IMR-90 (cell line): Measurements from ENCODE around the gene ADARB2. TPM values are rescaled to one million over a fixed set of nuclear protein-coding genes. Genes with fewer than 3 reads are reported as not detected.

Source experiments
- ATAC-seq: fragments of 200-7000 bp; cut with Tn5 transposase; 2 replicates; pipeline ENCODE4 v1.9.1; 2020; ENCODE audit warnings: low read depth, mild to moderate bottlenecking, moderate library complexity
- BruUV-seq: library from RNA; stranded (reverse); fragments of 400-500 nt; replicated peaks from 2 replicates; lab custom pipeline; 2021; lab: Mats Ljungman, UMichigan
- CTCF ChIA-PET: fragments of 300-600 bp; formaldehyde crosslinking; extraction: SDS; loops from one replicate; lab custom pipeline; 2021; ENCODE audit warnings: antibody characterized with exemption; lab: Yijun Ruan, JAX
- POLR2A ChIA-PET: fragments of 300-600 bp; sonication (Branson Sonifier 250); formaldehyde crosslinking; loops from one replicate; lab custom pipeline; 2022; ENCODE audit warnings: antibody characterized with exemption; ENCODE audit not compliant: unreplicated experiment; lab: Charles Lee
- DNase-seq: peaks from one replicate; pipeline ENCODE4 v3.0.0; 2013
- H2AFZ ChIP-seq: replicated peaks from 2 replicates; pipeline ENCODE3; 2013; ENCODE audit warnings: low read length, mild to moderate bottlenecking; ENCODE audit not compliant: poor library complexity
- H2AK5ac ChIP-seq: 2 replicates; pipeline ENCODE4 v1.6.1; 2013; ENCODE audit warnings: low read depth, low read length, inconsistent platforms
- H2AK9ac ChIP-seq: replicated peaks from 2 replicates; pipeline ENCODE3; 2013; ENCODE audit warnings: mild to moderate bottlenecking, low read depth, low read length, moderate library complexity; ENCODE audit not compliant: poor library complexity
- H2BK120ac ChIP-seq: 2 replicates; pipeline ENCODE4 v1.6.1; 2013; ENCODE audit warnings: low read depth, low read length, inconsistent platforms
- H2BK15ac ChIP-seq: 3 replicates; pipeline ENCODE4 v1.6.1; 2013; ENCODE audit warnings: low read depth, low read length, inconsistent platforms
- H2BK20ac ChIP-seq: 2 replicates; pipeline ENCODE4 v1.6.1; 2013; ENCODE audit warnings: low read depth, mild to moderate bottlenecking, inconsistent platforms, low read length, moderate library complexity
- H2BK5ac ChIP-seq: 2 replicates; pipeline ENCODE4 v1.6.1; 2013; ENCODE audit warnings: mild to moderate bottlenecking, low read depth, low read length, inconsistent platforms; ENCODE audit not compliant: poor library complexity, severe bottlenecking
- H3K14ac ChIP-seq: replicated peaks from 2 replicates; pipeline ENCODE4 v1.6.1; 2013; ENCODE audit warnings: low read depth, low read length, inconsistent platforms
- H3K18ac ChIP-seq: 2 replicates; pipeline ENCODE4 v1.6.1; 2013; ENCODE audit warnings: low read depth, low read length, control low read depth
- H3K23ac ChIP-seq: 2 replicates; pipeline ENCODE4 v1.6.1; 2013; ENCODE audit warnings: low read depth, low read length, inconsistent platforms
- H3K27ac ChIP-seq: 2 replicates; pipeline ENCODE4 v1.5.1; 2013; ENCODE audit warnings: mild to moderate bottlenecking, control low read depth, low read length; ENCODE audit not compliant: insufficient read depth
- H3K27me3 ChIP-seq: 2 replicates; pipeline ENCODE4 v1.6.1; 2013; ENCODE audit warnings: low read length; ENCODE audit not compliant: control insufficient read depth, insufficient read depth
- H3K36me3 ChIP-seq: 2 replicates; pipeline ENCODE4 v1.6.1; 2013; ENCODE audit warnings: low read length, mixed read lengths; ENCODE audit not compliant: control insufficient read depth, insufficient read depth
- H3K4ac ChIP-seq: 2 replicates; pipeline ENCODE4 v1.6.1; 2013; ENCODE audit warnings: low read depth, low read length, inconsistent platforms
- H3K4me1 ChIP-seq: 2 replicates; pipeline ENCODE4 v1.6.1; 2013; ENCODE audit warnings: low read length, mixed read lengths; ENCODE audit not compliant: control insufficient read depth, insufficient read depth
- H3K4me2 ChIP-seq: 2 replicates; pipeline ENCODE4 v1.6.1; 2013; ENCODE audit warnings: low read depth, mild to moderate bottlenecking, control low read depth, low read length, moderate library complexity
- H3K4me3 ChIP-seq: 2 replicates; pipeline ENCODE4 v1.5.1; 2013; ENCODE audit warnings: low read depth, mild to moderate bottlenecking, control low read depth, low read length, moderate library complexity; ENCODE audit not compliant: insufficient read depth
- H3K56ac ChIP-seq: 2 replicates; pipeline ENCODE4 v1.6.1; 2013; ENCODE audit warnings: low read length, inconsistent platforms; ENCODE audit not compliant: insufficient read depth; ENCODE audit errors: extremely low read depth
- H3K79me1 ChIP-seq, 2 experiments: 2 replicates each; pipeline ENCODE4 v1.6.1; 2013; ENCODE audit warnings: low read length in 2 of 2, inconsistent platforms in 1 of 2, low read depth in 1 of 2
- H3K9ac ChIP-seq: 2 replicates; pipeline ENCODE4 v1.6.1; 2013; ENCODE audit warnings: low read depth, low read length, control low read depth
- H3K9me1 ChIP-seq: 2 replicates; pipeline ENCODE4 v1.6.1; 2013; ENCODE audit warnings: low read length, inconsistent platforms; ENCODE audit not compliant: insufficient read depth
- H3K9me3 ChIP-seq: 2 replicates; pipeline ENCODE4 v1.6.1; 2013; ENCODE audit warnings: low read length; ENCODE audit not compliant: control insufficient read depth, insufficient read depth
- H4K20me1 ChIP-seq: 2 replicates; pipeline ENCODE4 v1.6.1; 2013; ENCODE audit warnings: low read length, inconsistent platforms; ENCODE audit not compliant: insufficient read depth
- H4K5ac ChIP-seq: 2 replicates; pipeline ENCODE4 v1.6.1; 2013; ENCODE audit warnings: mild to moderate bottlenecking, low read depth, low read length, control low read depth
- H4K8ac ChIP-seq, 2 experiments: 2 replicates each; pipeline ENCODE4 v1.6.1; 2013; ENCODE audit warnings: low read depth in 2 of 2, low read length in 2 of 2, control low read depth in 1 of 2, inconsistent platforms in 1 of 2
- H4K91ac ChIP-seq: 2 replicates; pipeline ENCODE4 v1.6.1; 2013; ENCODE audit warnings: low read depth, low read length, inconsistent platforms; ENCODE audit not compliant: insufficient read depth
- BHLHE40 ChIP-seq: fragments of 150-350 bp; IDR thresholded peaks from 2 replicates; pipeline ENCODE4 v1.6.1; 2016; ENCODE audit warnings: mild to moderate bottlenecking, low read depth, low read length
- CEBPB ChIP-seq: IDR thresholded peaks from 2 replicates; pipeline ENCODE4 v1.6.1; 2012; ENCODE audit warnings: low read depth, low read length, improper control_type of control experiment
- CHD1 ChIP-seq: IDR thresholded peaks from 2 replicates; pipeline ENCODE4 v1.6.1; 2012; ENCODE audit warnings: low read depth, low read length, improper control_type of control experiment
- CTCF ChIP-seq: conservative IDR thresholded peaks from 2 replicates; pipeline ENCODE4 v1.5.1; 2012; ENCODE audit warnings: mild to moderate bottlenecking, low read depth, low read length, improper control_type of control experiment
- FOS ChIP-seq: fragments of 150-350 bp; IDR thresholded peaks from 2 replicates; pipeline ENCODE4 v1.6.1; 2016; ENCODE audit warnings: low read depth, low read length
- MAZ ChIP-seq: IDR thresholded peaks from 2 replicates; pipeline ENCODE4 v1.6.1; 2012; ENCODE audit warnings: low read depth, mild to moderate bottlenecking, low read length, improper control_type of control experiment, moderate library complexity, borderline replicate concordance
- NFE2L2 ChIP-seq: fragments of 150-350 bp; IDR thresholded peaks from 2 replicates; pipeline ENCODE4 v1.6.1; 2016; ENCODE audit warnings: low read depth, mild to moderate bottlenecking, low read length
- POLR2A ChIP-seq: IDR thresholded peaks from 2 replicates; pipeline ENCODE4 v1.6.1; 2012; ENCODE audit warnings: mild to moderate bottlenecking, low read depth, low read length
- RAD21 ChIP-seq: IDR thresholded peaks from 2 replicates; pipeline ENCODE4 v1.6.1; 2012; ENCODE audit warnings: low read length, improper control_type of control experiment
- RCOR1 ChIP-seq: IDR thresholded peaks from 2 replicates; pipeline ENCODE4 v1.6.1; 2012; ENCODE audit warnings: mild to moderate bottlenecking, low read length, improper control_type of control experiment; ENCODE audit not compliant: insufficient replicate concordance
- RFX5 ChIP-seq: IDR thresholded peaks from 2 replicates; pipeline ENCODE4 v1.8.0; 2012; ENCODE audit warnings: low read depth, mild to moderate bottlenecking, low read length, moderate library complexity
- SMC3 ChIP-seq: fragments of 150-350 bp; IDR thresholded peaks from 2 replicates; pipeline ENCODE4 v1.6.1; 2016; ENCODE audit warnings: low read depth, mild to moderate bottlenecking, antibody characterized with exemption, low read length, moderate library complexity
- WGBS, 2 experiments: methylation state at CpG; one replicate each; pipeline versions ENCODE4 v1.1.5 to v1.1.7; 2013; ENCODE audit warnings: missing lambda C conversion rate in 2 of 2; ENCODE audit not compliant: insufficient read length in 1 of 2; ENCODE audit errors: extremely low coverage in 2 of 2; 5-methylcytosine and 5-hydroxymethylcytosine counted together
- dilution Hi-C: fragments of 300-500 bp; cut with HindIII; formaldehyde crosslinking; loops from one replicate; pipeline ENCODE4 v1.14.3; 2018; ENCODE audit warnings: low sequenced_read_pairs; ENCODE audit not compliant: unreplicated experiment
- in situ Hi-C: fragments of 300-500 bp; cut with MboI; formaldehyde crosslinking; loops from 3 replicates; pipeline ENCODE4 v1.14.3; 2019; ENCODE audit warnings: low sequenced_read_pairs, inconsistent platforms, mixed read lengths
- intact Hi-C: fragments of 100-400 bp; cut with micrococcal nuclease; formaldehyde crosslinking; loops from 2 replicates; pipeline ENCODE4 v1.10.0; 2022
- polyA plus RNA-seq, 3 experiments: library from polyadenylated mRNA; depleted of rRNA; stranded (reverse); fragments of >200 nt; gene quantifications; 2 replicates each; pipeline ENCODE4 v1.2.3, GENCODE V29; 2012; ENCODE audit warnings: low replicate concordance in 1 of 3
- total RNA-seq: library from RNA; depleted of rRNA; stranded (reverse); fragments of >200 nt; gene quantifications from 2 replicates; pipeline ENCODE4 v1.2.3, GENCODE V29; 2012

ADARB2 gene
- total and polyA plus RNA-seq, 2 of the 4 experiments (the other 2 are of a cell fraction): not detected

- Histone ChIP-seq H3K4me1 (no peaks in the 10 kb centered on the region), H4K91ac (no peak overlapping the region), H4K8ac (no peak overlapping the region), H3K9ac (no peak overlapping the region), H3K27me3 (no peaks in the 10 kb centered on the region), H3K27ac (no peak overlapping the region), H3K79me1 (no peaks in the 10 kb centered on the region), H2AFZ (no peak overlapping the region), H2AK5ac (no peak overlapping the region), H3K23ac (no peak overlapping the region), H3K36me3 (no peaks in the 10 kb centered on the region), H3K14ac (no peak overlapping the region), H4K5ac (no peak overlapping the region), H2BK120ac (no peak overlapping the region), H3K4me3 (no peak overlapping the region), H2BK5ac (no peak overlapping the region), H2AK9ac (no peak overlapping the region), H3K4me2 (no peak overlapping the region), H3K9me3 (peaks cover 35% of the 10 kb centered on the region), H3K18ac (no peak overlapping the region), H2BK20ac (no peak overlapping the region), H4K20me1 (no peaks in the 10 kb centered on the region), H2BK15ac (no peak overlapping the region), H3K9me1 (no peaks in the 10 kb centered on the region), H3K56ac (no peak overlapping the region), H3K4ac (no peak overlapping the region)
- ChIA-PET POLR2A (no interaction called here), CTCF (no interaction called here)
- BruUV-seq: no TSS peak
- in situ Hi-C loops (no loop called here), intact Hi-C loops (no loop called here), dilution Hi-C loops (no loop called here)
- ATAC-seq: no peak
- no peak for DNase-seq
- WGBS, 2 experiments: no CpG with 5 or more reads among the region's 6 CpGs
- no peak for TF ChIP-seq RAD21
- no peak for TF ChIP-seq CHD1
- no peak for TF ChIP-seq POLR2A
- no peak for TF ChIP-seq FOS
- TF ChIP-seq CEBPB: no peak
- TF ChIP-seq RCOR1: no peak
- TF ChIP-seq CTCF: no peak
- no peak for TF ChIP-seq BHLHE40
- TF ChIP-seq SMC3: no peak
- TF ChIP-seq NFE2L2: no peak
- TF ChIP-seq MAZ: no peak
- TF ChIP-seq RFX5: no peak
Measured at GRCh38 chr10:1454951-1455350, 282.4 kb downstream of the ADARB2 start.
